AG09319 (cell line): ENCODE results near the gene ZNF83.
"Not testable (repeated sequence)": the region's sequence is repeated elsewhere in the genome, so short reads cannot be mapped to it uniquely, and the experiment has no call there.

Source experiments
- DNase-seq: peaks from one replicate; pipeline ENCODE4 v3.0.0-alpha.2; 2010; ENCODE audit warnings: low read depth; ENCODE audit errors: extremely low read depth
- CTCF ChIP-seq: IDR thresholded peaks from 2 replicates; pipeline ENCODE4 v1.5.1; 2011; ENCODE audit warnings: low read depth, mild to moderate bottlenecking, inconsistent platforms, low read length, moderate library complexity

ZNF83 gene

GRCh38 chr19:52640916-52641315 lies 2.8 kb upstream of the ZNF83 start:
- DNase-seq: no peak
- no peak for TF ChIP-seq CTCF

GRCh38 chr19:52639996-52640395 lies 1.8 kb upstream of the ZNF83 start:
- no peak for TF ChIP-seq CTCF
- DNase-seq: no peak

GRCh38 chr19:52638601-52639000 lies 446 bp upstream of the ZNF83 start:
- no peak for TF ChIP-seq CTCF
- no peak for DNase-seq

- TF ChIP-seq CTCF: no peak
- no peak for DNase-seq
Measured at GRCh38 chr19:52635786-52636570, 2.2 kb downstream of the ZNF83 start.

GRCh38 chr19:52627441-52627840 lies 10.7 kb downstream of the ZNF83 start:
- DNase-seq: not testable (repeated sequence)

- no peak for DNase-seq
- no peak for TF ChIP-seq CTCF
Measured at GRCh38 chr19:52626915-52627314, 11.2 kb downstream of the ZNF83 start.

GRCh38 chr19:52622261-52622660 lies 15.9 kb downstream of the ZNF83 start:
- TF ChIP-seq CTCF: no peak
- DNase-seq: no peak

- no peak for DNase-seq
- TF ChIP-seq CTCF: no peak
Measured at GRCh38 chr19:52621376-52621775, 16.8 kb downstream of the ZNF83 start.
